Omental fat pad (tissue), 4 donors: ENCODE measurements around the gene ABCA12. TPM values are rescaled to one million over a fixed set of nuclear protein-coding genes. Genes with fewer than 3 reads are reported as not detected.

Source experiments
- ATAC-seq: fragments of 150-250 bp; one replicate; pipeline ENCODE4 v1.9.1; 2016; ENCODE audit warnings: mild to moderate bottlenecking, moderate library complexity; ENCODE audit not compliant: low FRiP score
- DNase-seq: peaks from one replicate; pipeline ENCODE4 v3.0.0-alpha.2; 2019; ENCODE audit warnings: low spot score
- total RNA-seq, 4 donors: library from RNA; depleted of rRNA; stranded (reverse); fragments of >200 nt; gene quantifications; one replicate each; pipeline ENCODE4 v1.1.0, GENCODE V29; 2016
- TF ChIP-seq, protein P1 (sequence below), 3 donors: fragments of 450-650 bp; IDR thresholded peaks; one replicate each; pipeline ENCODE4 v1.5.1; 2016 to 2017; ENCODE audit warnings: antibody characterized with exemption in 3 of 3, mild to moderate bottlenecking in 3 of 3, moderate library complexity in 2 of 3

The ABCA12 gene
- total RNA-seq, 4 donors from 2014 or later: not detected

DNA sequence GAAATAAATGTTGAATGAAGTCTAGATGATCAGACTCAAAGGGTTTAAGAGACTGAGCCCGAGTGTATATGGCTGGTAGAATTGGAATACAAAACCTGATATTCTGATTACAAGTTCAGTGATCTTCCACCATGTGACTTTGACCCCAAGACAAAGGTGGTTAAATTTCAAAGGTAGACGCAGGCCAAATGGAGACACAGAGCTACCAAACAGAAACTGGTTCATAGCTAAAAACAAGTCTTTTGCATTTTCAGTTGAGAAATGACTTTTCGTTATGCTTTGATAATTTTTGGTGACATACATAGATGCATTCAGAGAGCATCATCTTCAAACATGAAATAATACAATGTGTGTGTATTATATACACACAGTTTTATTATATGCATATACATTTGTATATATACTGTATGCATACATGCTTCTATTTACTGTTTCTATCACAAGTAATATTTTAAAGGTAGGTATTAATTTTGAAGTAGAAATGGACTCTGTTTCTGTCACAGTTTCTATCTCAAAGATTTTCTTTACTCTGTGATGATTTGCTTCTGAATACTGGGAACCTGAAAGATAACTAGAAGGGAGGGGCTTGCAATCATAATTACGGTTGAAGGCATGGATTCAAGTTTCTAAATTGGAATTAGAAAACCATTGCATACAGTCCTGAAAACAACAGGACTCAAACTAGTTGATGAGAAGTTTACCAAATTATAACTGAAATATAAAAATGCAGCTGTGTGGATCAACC is 142.3 kb downstream of the ABCA12 start:
- TF ChIP-seq, protein P1, sequence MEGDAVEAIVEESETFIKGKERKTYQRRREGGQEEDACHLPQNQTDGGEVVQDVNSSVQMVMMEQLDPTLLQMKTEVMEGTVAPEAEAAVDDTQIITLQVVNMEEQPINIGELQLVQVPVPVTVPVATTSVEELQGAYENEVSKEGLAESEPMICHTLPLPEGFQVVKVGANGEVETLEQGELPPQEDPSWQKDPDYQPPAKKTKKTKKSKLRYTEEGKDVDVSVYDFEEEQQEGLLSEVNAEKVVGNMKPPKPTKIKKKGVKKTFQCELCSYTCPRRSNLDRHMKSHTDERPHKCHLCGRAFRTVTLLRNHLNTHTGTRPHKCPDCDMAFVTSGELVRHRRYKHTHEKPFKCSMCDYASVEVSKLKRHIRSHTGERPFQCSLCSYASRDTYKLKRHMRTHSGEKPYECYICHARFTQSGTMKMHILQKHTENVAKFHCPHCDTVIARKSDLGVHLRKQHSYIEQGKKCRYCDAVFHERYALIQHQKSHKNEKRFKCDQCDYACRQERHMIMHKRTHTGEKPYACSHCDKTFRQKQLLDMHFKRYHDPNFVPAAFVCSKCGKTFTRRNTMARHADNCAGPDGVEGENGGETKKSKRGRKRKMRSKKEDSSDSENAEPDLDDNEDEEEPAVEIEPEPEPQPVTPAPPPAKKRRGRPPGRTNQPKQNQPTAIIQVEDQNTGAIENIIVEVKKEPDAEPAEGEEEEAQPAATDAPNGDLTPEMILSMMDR (IDR thresholded peaks at IDR 0.05): no peak
- ATAC-seq (no peak), DNase-seq (no peak)

DNA sequence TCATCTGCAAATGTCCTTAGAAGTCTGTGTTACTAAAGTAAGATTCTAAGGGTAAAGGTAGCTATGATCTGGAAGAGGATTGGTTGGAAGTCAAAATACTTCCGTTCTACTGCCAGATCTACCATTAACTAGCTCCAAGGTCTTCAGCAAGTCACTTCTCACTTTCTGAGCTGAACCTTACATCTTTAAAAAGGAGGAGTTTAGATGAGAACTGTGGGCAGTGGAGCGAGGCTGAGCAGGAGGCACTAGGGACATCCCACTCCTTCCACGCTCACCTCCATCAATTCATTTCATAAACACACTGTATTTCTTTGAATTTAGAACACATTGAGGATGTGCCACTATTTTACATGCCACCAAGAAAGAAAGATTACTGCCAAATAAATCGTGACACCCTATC is 143.0 kb downstream of the ABCA12 start:
- DNase-seq (no peak), ATAC-seq (no peak)
- TF ChIP-seq, protein P1 (IDR thresholded peaks at IDR 0.05): no peak

DNA sequence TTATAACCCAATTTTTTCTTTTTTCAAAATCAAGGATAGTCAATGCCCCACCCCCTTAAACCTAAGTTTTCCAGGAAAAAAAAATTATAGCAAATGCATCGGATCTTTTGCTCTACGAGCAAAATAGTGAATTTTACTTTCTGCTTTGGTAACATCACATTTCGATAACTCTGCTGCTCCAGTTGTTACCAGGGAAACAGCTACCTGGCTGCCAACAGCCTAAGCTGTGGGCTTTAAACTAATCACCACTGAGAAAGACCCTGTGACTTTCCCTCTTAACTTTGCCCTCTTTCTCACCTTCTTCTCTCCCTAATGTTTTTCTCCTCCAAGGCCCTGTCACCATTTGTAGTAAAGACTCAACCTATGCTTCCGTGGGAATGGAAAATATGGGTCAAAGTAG is 145.5 kb downstream of the ABCA12 start:
- no peak for DNase-seq
- TF ChIP-seq, protein P1 (IDR thresholded peaks at IDR 0.05): no peak
- ATAC-seq: no peak

DNA sequence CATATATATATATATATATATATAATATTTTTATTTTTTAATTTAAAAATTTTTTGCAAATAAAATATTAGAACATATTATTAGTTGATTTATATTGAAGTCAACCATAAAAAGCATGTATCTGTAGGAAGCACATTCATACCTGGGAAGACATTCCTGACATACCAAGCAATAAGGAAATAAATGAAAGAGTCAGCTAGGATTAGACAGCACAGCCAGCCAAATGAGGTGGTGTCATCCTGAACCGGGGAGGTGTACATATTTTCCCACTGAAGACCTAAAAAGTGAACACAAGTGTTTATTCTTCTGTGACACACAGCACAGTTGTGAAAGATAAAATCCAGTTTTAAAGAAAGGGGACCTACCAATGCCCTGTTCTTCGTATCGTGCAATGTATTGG is 149.2 kb downstream of the ABCA12 start:
- DNase-seq: no peak
- no peak for ATAC-seq
- TF ChIP-seq, protein P1 (IDR thresholded peaks at IDR 0.05): no peak

DNA sequence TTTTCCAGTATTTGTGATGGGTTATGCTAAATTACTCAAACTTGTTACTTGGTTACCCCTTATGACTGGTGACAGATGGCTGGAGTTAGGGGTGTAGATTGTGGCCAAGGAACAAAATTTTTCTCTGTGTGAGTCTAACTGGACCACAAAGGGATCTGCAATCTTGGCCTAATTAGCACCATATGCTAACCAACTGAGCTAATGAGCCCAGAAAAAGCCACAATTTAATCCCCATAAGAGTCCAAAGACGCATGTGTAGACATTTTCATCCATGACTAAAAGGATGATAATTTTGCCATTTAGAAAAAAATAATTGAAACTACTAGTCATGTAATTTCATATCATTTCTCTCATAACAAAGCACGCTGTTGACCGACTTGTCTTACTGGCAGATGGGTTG is 151.2 kb downstream of the ABCA12 start:
- DNase-seq: no peak
- TF ChIP-seq, protein P1 (IDR thresholded peaks at IDR 0.05): no peak

DNA sequence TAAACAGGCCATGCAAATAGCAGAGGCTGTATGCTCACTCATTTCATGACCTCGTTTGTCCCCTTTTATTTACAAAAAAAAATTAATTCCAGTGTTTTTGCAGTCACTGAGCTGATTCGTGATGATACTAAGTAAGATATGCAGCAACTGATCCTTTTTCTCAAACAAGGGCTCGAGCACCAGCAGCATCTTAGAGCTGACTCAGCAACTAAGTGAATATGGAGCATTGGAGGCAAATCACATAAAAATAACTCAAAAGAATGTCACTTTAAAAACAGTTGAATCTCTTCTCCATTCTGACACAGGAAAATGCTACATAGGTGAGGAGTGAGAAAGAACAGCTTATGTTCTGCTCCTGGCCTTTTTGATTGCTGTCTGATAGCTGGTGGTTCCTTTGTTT is 152.8 kb downstream of the ABCA12 start:
- TF ChIP-seq, protein P1 (IDR thresholded peaks at IDR 0.05): no peak
- ATAC-seq (no peak), DNase-seq (no peak)

More for the DNA sequence above, 151.2 kb downstream of the ABCA12 start:
- ATAC-seq: no peak

DNA sequence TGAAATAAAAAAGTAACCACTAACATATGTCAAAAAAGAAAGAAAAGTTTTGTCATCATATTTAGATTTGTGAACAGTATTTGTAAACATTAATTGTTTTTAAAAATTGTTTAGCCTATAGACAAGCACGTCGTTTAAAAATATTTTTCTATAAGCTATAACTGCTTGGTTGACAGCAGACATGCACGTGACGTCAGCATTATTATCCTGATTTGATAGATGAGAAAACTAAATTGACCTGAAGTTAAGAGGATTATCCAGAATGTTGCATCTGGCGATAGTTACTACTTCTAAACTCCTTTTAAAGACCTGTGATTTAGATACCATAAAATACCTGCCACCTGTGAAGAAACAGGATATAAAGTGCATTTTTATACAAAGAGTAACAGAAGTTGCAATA is 172.0 kb downstream of the ABCA12 start:
- TF ChIP-seq, protein P1 (IDR thresholded peaks at IDR 0.05): no peak
- ATAC-seq: no peak

More for the DNA sequence above, 172.0 kb downstream of the ABCA12 start:
- no peak for DNase-seq
